Endothelial cell of umbilical vein (primary cell): ENCODE measurements around the gene STX5.

Experiments used
- CTCF ChIP-seq, 2 donors: IDR thresholded peaks; 1 replicate in 1 of 2; 2 replicates in 1 of 2; pipeline ENCODE4 v1.5.1; 2011; ENCODE audit warnings: low read length in 2 of 2, mild to moderate bottlenecking in 2 of 2, moderate library complexity in 2 of 2, control low read depth in 1 of 2, inconsistent platforms in 1 of 2, low read depth in 1 of 2; ENCODE audit not compliant: insufficient read depth in 1 of 2; ENCODE audit errors: extremely low read depth in 1 of 2
- EZH2 ChIP-seq: IDR thresholded peaks from 2 replicates; pipeline ENCODE4 v1.6.1; 2012; ENCODE audit warnings: borderline replicate concordance, low read depth, mild to moderate bottlenecking, moderate library complexity, low read length, inconsistent platforms; ENCODE audit not compliant: severe bottlenecking
- GATA2 ChIP-seq: IDR thresholded peaks from 2 replicates; pipeline ENCODE4 v1.7.0; 2011; ENCODE audit warnings: low read depth, mild to moderate bottlenecking, moderate library complexity, mixed read lengths, low read length; ENCODE audit not compliant: insufficient read length, insufficient read depth
- JUN ChIP-seq: IDR thresholded peaks from 2 replicates; pipeline ENCODE4 v1.6.1; 2011; ENCODE audit warnings: borderline replicate concordance, low read depth; ENCODE audit not compliant: insufficient read length, insufficient read depth
- MAX ChIP-seq: IDR thresholded peaks from 2 replicates; pipeline ENCODE4 v1.6.1; 2011; ENCODE audit not compliant: insufficient read depth, insufficient read length
- MYC ChIP-seq: IDR thresholded peaks from one replicate; pipeline ENCODE4 v1.6.1; 2011; ENCODE audit warnings: mild to moderate bottlenecking, low read depth, low read length
- POLR2A ChIP-seq: IDR thresholded peaks from 2 replicates; pipeline ENCODE4 v1.6.1; 2012; ENCODE audit warnings: low read depth, mild to moderate bottlenecking, control low read depth, low read length
- POLR2AphosphoS5 ChIP-seq: IDR thresholded peaks from 2 replicates; pipeline ENCODE4 v1.6.1; 2012; ENCODE audit warnings: low read depth, mild to moderate bottlenecking, control low read depth, low read length, moderate library complexity; ENCODE audit not compliant: insufficient read depth

GRCh38 chr11:62775646-62776045 lies 56.2 kb downstream of the STX5 start:
- TF ChIP-seq CTCF (IDR thresholded peaks at IDR 0.05; ENCODE audit: extremely low read depth in 1 of 2, insufficient read depth in 1 of 2, low read depth in 1 of 2, low read length in 2 of 2) (no peak), POLR2AphosphoS5 (no peak), EZH2 (no peak), POLR2A (no peak), MAX (no peak), MYC (no peak), JUN (no peak), GATA2 (no peak)
